Sigmoid colon (tissue), 7 donors: ENCODE data around the gene JMJD6. TPM values are rescaled to one million over a fixed set of nuclear protein-coding genes. Genes with fewer than 3 reads are reported as not detected.

ENCODE experiments used
- DNase-seq: peaks from one replicate; pipeline ENCODE4 v3.0.0-alpha.2; 2019
- H3K27ac ChIP-seq, 4 donors: fragments of 200-600 bp; sonication (generic); one replicate each; pipeline ENCODE4 v1.5.1; 2016 to 2019; ENCODE audit warnings: mild to moderate bottlenecking in 1 of 4
- H3K27me3 ChIP-seq, 3 donors: fragments of 200-600 bp; sonication (generic); one replicate each; pipeline ENCODE4 v1.5.1; 2019; ENCODE audit warnings: mild to moderate bottlenecking in 1 of 3
- H3K36me3 ChIP-seq, 4 donors: fragments of 200-600 bp; sonication (generic); one replicate each; pipeline ENCODE4 v1.5.1; 2016 to 2019
- H3K4me1 ChIP-seq, 4 donors: fragments of 200-600 bp; sonication (generic); one replicate each; pipeline ENCODE4 v1.5.1; 2017 to 2019
- H3K4me3 ChIP-seq, 4 donors: fragments of 200-600 bp; sonication (generic); one replicate each; pipeline ENCODE4 v1.5.1; 2017 to 2019; ENCODE audit warnings: mild to moderate bottlenecking in 2 of 4, moderate library complexity in 1 of 4
- H3K9me3 ChIP-seq, 4 donors: fragments of 200-600 bp in 3 of 4; sonication (generic) in 3 of 4; one replicate each; pipeline versions ENCODE4 v1.5.1 to v1.6.1; 2013 to 2019
- CTCF ChIP-seq, 4 experiments: fragments of 450-650 bp in 3 of 4; fragments of 200-600 bp in 1 of 4; IDR thresholded peaks; one replicate each; pipeline ENCODE4 v1.5.1; 2016 to 2019; ENCODE audit warnings: antibody characterized with exemption in 4 of 4, mild to moderate bottlenecking in 3 of 4, moderate library complexity in 2 of 4
- EP300 ChIP-seq, 4 donors: sonication (generic); formaldehyde crosslinking; IDR thresholded peaks; one replicate each; pipeline ENCODE4 v1.6.1; 2017; ENCODE audit warnings: antibody characterized with exemption in 4 of 4
- POLR2A ChIP-seq, 2 donors: fragments of 450-650 bp; IDR thresholded peaks; one replicate each; pipeline ENCODE4 v1.6.1; 2016; ENCODE audit warnings: antibody characterized with exemption in 2 of 2, mild to moderate bottlenecking in 2 of 2, moderate library complexity in 2 of 2
- POLR2AphosphoS5 ChIP-seq, 4 donors: sonication (generic); formaldehyde crosslinking; IDR thresholded peaks; one replicate each; pipeline ENCODE4 v1.6.1; 2017; ENCODE audit warnings: antibody characterized with exemption in 4 of 4
- WGBS, 2 donors: extraction: QIAGEN DNeasy Blood & Tissue Kit; methylation state at CpG; one replicate each; pipeline ENCODE4 v1.1.7; 2013; 5-methylcytosine and 5-hydroxymethylcytosine counted together
- intact Hi-C: fragments of 100-400 bp; cut with DNase I; formaldehyde crosslinking; loops from one replicate; pipeline ENCODE4 v1.15.1; 2023
- polyA plus RNA-seq, 3 donors: library from polyadenylated mRNA; stranded (reverse); fragments of 200-250 nt; gene quantifications; one replicate each; pipeline ENCODE4 v1.2.3, GENCODE V29; 2013
- total RNA-seq, 4 donors: library from RNA; depleted of rRNA; stranded (reverse); fragments of >200 nt; gene quantifications; one replicate each; pipeline ENCODE4 v1.1.0, GENCODE V29; 2016
- donor health status: healthy with polysubstance abuse.
- donor health status: Bipolar disorder and iron deficiency.
- donor health status: healthy.

Gene JMJD6
- total and polyA plus RNA-seq, 7 donors = 21.3 to 37.3 (median 24.8) TPM

GRCh38 chr17:76674600-76674999, 51.8 kb downstream of the JMJD6 start:
- Histone ChIP-seq H3K27me3 (no peaks in the 10 kb centered on the region), H3K27ac (no peak overlapping the region), H3K4me1 (peaks cover 0 to 16% (median 10%) of the 10 kb centered on the region in 4 donors), H3K4me3 (no peak overlapping the region), H3K36me3 (peaks cover 7 to 40% (median 19%) of the 10 kb centered on the region in 4 donors), H3K9me3 (no peaks in the 10 kb centered on the region)
- no peak for DNase-seq
- intact Hi-C loops = loop anchor here (5.0 kb wide), 2 partner anchors 38 to 117 kb away; partner anchors contain the start of gene MXRA7
- 98 to 99% methylated on average over 5 of the region's 5 CpGs for WGBS, 2 donors
- TF ChIP-seq POLR2A (IDR thresholded peaks at IDR 0.05) (no peak), POLR2AphosphoS5 (IDR thresholded peaks at IDR 0.05) (no peak), CTCF (IDR thresholded peaks at IDR 0.05) (no peak), EP300 (IDR thresholded peaks at IDR 0.05) (no peak)

- no peaks in the 10 kb centered on the region for H3K9me3 ChIP-seq
- WGBS, 2 donors = 76 to 80% methylated on average over 5 of the region's 5 CpGs
- intact Hi-C loops = loop anchor here (5.0 kb wide), 2 partner anchors 39 to 116 kb away; partner anchors contain the start of gene MXRA7
- H3K27me3 ChIP-seq = no peaks in the 10 kb centered on the region
- H3K27ac ChIP-seq = no peak overlapping the region
- DNase-seq = no peak
- TF ChIP-seq POLR2A (IDR thresholded peaks at IDR 0.05) (no peak), EP300 (IDR thresholded peaks at IDR 0.05) (no peak), POLR2AphosphoS5 (IDR thresholded peaks at IDR 0.05) (no peak), CTCF (IDR thresholded peaks at IDR 0.05) (no peak)
- H3K4me1 ChIP-seq = peaks cover 0 to 16% (median 10%) of the 10 kb centered on the region in 4 donors
- peaks cover 7 to 33% (median 15%) of the 10 kb centered on the region in 4 donors for H3K36me3 ChIP-seq
- no peak overlapping the region for H3K4me3 ChIP-seq
Observed at GRCh38 chr17:76673729-76674128, 52.7 kb downstream of the JMJD6 start.

- peaks cover 0 to 16% (median 10%) of the 10 kb centered on the region in 4 donors for H3K4me1 ChIP-seq
- H3K27me3 ChIP-seq = no peaks in the 10 kb centered on the region
- no peak for DNase-seq
- TF ChIP-seq POLR2A (IDR thresholded peaks at IDR 0.05) (no peak), EP300 (IDR thresholded peaks at IDR 0.05) (no peak), POLR2AphosphoS5 (IDR thresholded peaks at IDR 0.05) (no peak), CTCF (IDR thresholded peaks at IDR 0.05) (no peak)
- intact Hi-C loops = loop anchor here (5.0 kb wide), 2 partner anchors 39 to 116 kb away; partner anchors contain the start of gene MXRA7
- H3K4me3 ChIP-seq = no peak overlapping the region
- H3K9me3 ChIP-seq = no peaks in the 10 kb centered on the region
- H3K27ac ChIP-seq = peak overlapping the region; percentile 3 to 90 (median 84)
- WGBS, 2 donors = 58 to 83% methylated on average over 3 of the region's 3 CpGs
- peaks cover 7 to 25% (median 12%) of the 10 kb centered on the region in 4 donors for H3K36me3 ChIP-seq
Observed at GRCh38 chr17:76672892-76673291, 53.5 kb downstream of the JMJD6 start.

- intact Hi-C loops = loop anchor here (5.0 kb wide), 2 partner anchors 40 to 115 kb away; partner anchors contain the start of gene MXRA7
- 13 to 42% methylated on average over 13 of the region's 13 CpGs for WGBS, 2 donors
- peaks cover 0 to 16% (median 10%) of the 10 kb centered on the region in 4 donors for H3K4me1 ChIP-seq
Observed at GRCh38 chr17:76672270-76672851, 54.0 kb downstream of the JMJD6 start.

GRCh38 chr17:76671912-76672262, 54.5 kb downstream of the JMJD6 start:
- TF ChIP-seq EP300 (IDR thresholded peaks at IDR 0.05) (no peak), POLR2A (IDR thresholded peaks at IDR 0.05) (peak; percentile 39 to 58), POLR2AphosphoS5 (IDR thresholded peaks at IDR 0.05) (peak in 1 of 4 donors; percentile 64), CTCF (IDR thresholded peaks at IDR 0.05) (peak in 3 of 4 experiments; percentile 11 to 26 (median 19))
- intact Hi-C loops = loop anchor here (5.0 kb wide), 2 partner anchors 40 to 115 kb away; partner anchors contain the start of gene MXRA7
- Histone ChIP-seq H3K27ac (peak overlapping the region; percentile 81 to 90 (median 86)), H3K9me3 (no peaks in the 10 kb centered on the region), H3K27me3 (no peaks in the 10 kb centered on the region), H3K4me3 (peak overlapping the region; percentile 41 to 65 (median 59)), H3K36me3 (peaks cover 0 to 15% (median 7%) of the 10 kb centered on the region in 4 donors), H3K4me1 (peaks cover 0 to 16% (median 10%) of the 10 kb centered on the region in 4 donors)
- no peak for DNase-seq
- WGBS, 2 donors = 0% methylated on average over 19 of the region's 19 CpGs

More at GRCh38 chr17:76672270-76672851, 54.0 kb downstream of the JMJD6 start:
- Histone ChIP-seq H3K4me3 (peak overlapping the region; percentile 41 to 65 (median 59)), H3K27me3 (no peaks in the 10 kb centered on the region), H3K27ac (peak overlapping the region; percentile 81 to 90 (median 86)), H3K36me3 (peaks cover 3 to 19% (median 9%) of the 10 kb centered on the region in 4 donors), H3K9me3 (no peaks in the 10 kb centered on the region)
- no peak for TF ChIP-seq EP300 (IDR thresholded peaks at IDR 0.05)
- TF ChIP-seq POLR2A (IDR thresholded peaks at IDR 0.05) = no peak
- no peak for DNase-seq
